GM19239 (cell line): ENCODE data around the gene SERPINB1.
"Not testable (repeated sequence)": the region's sequence is repeated elsewhere in the genome, so short reads cannot be mapped to it uniquely, and the experiment has no call there.

Experiments
- DNase-seq: peaks from one replicate; pipeline ENCODE4 v3.0.0; 2011; ENCODE audit warnings: low spot score; ENCODE audit not compliant: insufficient read length
- FAIRE-seq: peaks from 2 replicates; lab custom pipeline; 2011; peaks lifted over from hg19 to GRCh38; lab: Jason Lieb, UNC

The SERPINB1 gene

DNA sequence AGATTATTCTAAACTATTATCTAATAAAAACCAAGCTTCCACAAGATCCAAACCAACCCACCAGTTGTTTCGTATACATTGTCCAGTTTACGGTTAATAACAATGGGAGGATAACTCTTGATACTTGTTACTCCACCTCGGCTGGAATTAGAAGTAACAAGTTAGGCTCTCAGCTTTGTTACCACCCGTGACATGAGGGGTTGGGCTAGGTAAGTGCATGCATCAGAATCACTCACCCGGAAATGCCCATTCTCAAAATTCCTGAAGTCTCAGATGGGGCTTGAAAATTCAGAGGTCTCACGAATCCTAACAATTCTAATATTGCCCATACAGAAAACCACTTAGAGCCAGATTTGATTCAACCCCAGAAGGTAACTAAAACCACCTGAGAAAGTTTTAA, 27.0 kb upstream of the SERPINB1 start:
- DNase-seq, result no peak
- peak; percentile 66 for FAIRE-seq

DNA sequence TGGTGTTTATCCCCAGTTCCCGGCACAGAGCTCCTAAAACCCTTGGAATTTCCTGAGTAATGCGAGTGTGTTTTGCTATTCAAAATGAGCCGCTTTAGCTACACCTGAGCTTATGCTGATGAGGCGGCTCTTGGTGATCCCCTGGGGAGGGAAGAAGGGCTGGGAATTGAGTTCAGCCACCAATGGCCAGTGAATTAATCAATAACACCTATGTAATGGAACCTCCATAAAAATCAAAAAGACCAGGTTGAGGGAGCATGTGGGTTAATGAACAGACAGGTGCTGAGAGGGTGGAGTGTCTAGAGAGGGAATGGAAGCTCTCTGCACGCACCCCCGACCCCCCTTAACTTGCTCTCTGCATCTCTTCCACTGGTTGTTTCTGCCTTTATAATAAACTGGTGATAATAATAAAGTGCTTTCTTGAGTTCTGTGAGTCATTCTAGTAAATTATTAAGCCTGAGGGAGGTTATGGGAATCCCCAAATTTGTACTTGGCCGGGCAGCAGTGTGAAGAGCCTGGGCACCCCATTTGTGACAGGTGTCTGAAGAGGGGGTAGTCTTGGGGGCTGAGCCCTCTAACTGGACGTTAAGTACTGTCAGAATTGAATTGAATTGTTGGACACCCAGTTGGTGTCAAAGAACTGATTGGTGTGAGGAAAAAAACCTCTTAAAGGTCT, 24.6 kb upstream of the SERPINB1 start:
- DNase-seq, result no peak

GRCh38 chr6:2865694-2866151, 24.1 kb upstream of the SERPINB1 start:
- DNase-seq, result no peak

More for the DNA sequence above, 24.6 kb upstream of the SERPINB1 start:
- FAIRE-seq, result peak; percentile 94

DNA sequence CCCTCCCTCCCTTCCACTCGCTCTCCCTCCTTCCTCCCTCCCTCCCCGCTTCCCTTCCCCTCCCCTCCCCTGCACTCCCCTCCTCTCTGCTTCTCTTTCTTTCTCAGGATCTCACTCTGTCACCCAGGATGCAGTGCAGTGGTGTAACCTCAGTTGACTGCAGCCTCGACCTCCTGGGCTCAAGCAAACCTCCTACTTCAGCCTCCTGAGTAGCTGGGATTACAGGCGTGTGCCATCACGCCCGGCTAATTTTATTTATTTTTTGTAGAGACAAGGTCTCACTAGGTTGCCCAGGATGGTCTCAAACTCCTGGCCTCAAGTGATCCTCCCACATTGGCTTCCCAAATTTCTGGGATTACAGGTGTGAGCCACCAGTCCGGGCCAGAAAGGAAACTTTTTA, 23.6 kb upstream of the SERPINB1 start:
- no peak for DNase-seq
- no peak for FAIRE-seq

More at GRCh38 chr6:2865694-2866151, 24.1 kb upstream of the SERPINB1 start:
- peak; percentile 54 for FAIRE-seq

DNA sequence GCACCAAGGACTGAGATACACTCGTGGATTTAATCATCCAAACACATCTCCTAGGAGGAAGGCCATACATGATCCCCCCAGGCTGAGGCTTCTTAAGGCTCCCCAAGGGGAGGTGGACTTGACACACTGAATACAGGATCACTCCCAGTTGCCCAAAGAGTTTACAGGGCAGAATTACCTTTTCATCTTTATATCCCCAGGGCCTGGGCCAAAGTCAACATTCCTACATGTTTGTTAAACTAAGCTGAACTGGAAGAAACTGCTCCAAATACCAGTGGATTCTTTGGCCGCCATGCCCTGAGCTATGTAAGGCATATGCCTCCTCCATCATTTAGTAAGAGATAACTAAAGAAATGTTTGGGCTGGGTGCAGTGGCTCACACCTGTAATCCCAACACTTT, 22.2 kb upstream of the SERPINB1 start:
- FAIRE-seq (peak; percentile 47), DNase-seq (no peak)

- DNase-seq, result no peak
- FAIRE-seq, result peak; percentile 93
Measured at GRCh38 chr6:2862712-2863181, 21.1 kb upstream of the SERPINB1 start.

DNA sequence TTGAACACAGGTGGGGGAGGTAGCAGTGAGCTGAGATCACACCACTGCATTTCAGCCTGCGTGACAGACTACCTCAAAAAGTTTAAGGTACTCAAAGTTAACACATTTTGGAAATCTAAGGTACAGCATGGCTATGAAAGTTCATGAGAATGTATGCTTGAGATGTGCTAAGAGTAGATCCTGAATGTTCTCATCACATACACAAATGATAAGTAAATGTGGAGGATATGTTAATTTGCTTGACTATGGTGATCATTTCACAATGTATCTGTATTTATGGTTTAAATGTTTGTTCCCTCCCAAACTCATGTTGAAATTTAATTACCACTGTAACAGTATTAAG, 20.1 kb upstream of the SERPINB1 start:
- DNase-seq (no peak), FAIRE-seq (no peak)

DNA sequence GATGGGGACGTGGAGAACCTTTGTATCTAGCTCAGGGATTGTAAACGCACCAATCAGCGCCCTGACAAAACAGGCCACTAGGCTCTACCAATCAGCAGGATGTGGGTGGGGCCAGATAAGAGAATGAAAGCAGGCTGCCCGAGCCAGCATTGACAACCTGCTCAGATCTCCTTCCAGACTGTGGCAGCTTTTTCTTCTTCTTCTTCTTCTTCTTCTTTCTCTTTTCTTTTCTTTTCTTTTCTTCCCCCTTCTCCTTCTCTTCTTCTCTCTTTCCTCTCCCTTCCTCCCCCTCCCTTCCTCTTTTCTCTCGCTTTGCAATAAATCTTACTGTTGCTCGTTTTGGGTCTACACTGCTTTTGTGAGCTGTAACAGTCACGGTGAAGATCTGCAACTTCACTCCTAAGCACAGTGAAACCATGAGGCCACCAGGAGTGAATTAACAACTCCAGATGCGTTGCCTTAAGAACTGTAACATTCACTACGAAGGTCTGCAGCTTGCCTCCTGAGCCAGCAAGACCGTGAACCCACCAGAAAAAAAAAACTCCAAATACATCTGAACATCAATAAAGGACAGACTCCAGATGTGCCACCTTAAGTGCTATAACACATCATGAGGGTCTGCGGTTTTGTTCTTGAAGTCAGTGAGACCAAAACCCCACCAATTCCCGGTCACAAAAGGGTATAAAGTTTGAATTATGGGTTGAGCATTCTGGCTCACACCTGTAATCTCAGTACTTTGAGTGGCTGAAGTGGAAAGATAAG, 19.6 kb upstream of the SERPINB1 start:
- DNase-seq (no peak), FAIRE-seq (peak; percentile 84)

DNA sequence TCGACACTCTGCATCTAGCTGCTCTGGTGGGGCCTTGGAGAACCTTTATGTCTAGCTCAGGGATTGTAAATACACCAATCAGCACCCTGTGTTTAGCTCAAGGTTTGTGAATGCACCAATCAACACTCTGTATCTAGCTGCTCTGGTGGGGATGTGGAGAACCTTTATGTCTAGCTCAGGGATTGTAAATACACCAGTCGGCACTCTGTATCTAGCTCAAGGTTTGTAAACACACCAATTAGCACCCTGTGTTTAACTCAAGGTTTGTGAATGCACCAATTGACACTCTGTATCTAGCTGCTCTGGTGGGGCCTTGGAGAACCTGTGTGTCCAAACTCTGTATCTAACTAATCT, 19.0 kb upstream of the SERPINB1 start:
- FAIRE-seq, DNase-seq: not testable (repeated sequence)

DNA sequence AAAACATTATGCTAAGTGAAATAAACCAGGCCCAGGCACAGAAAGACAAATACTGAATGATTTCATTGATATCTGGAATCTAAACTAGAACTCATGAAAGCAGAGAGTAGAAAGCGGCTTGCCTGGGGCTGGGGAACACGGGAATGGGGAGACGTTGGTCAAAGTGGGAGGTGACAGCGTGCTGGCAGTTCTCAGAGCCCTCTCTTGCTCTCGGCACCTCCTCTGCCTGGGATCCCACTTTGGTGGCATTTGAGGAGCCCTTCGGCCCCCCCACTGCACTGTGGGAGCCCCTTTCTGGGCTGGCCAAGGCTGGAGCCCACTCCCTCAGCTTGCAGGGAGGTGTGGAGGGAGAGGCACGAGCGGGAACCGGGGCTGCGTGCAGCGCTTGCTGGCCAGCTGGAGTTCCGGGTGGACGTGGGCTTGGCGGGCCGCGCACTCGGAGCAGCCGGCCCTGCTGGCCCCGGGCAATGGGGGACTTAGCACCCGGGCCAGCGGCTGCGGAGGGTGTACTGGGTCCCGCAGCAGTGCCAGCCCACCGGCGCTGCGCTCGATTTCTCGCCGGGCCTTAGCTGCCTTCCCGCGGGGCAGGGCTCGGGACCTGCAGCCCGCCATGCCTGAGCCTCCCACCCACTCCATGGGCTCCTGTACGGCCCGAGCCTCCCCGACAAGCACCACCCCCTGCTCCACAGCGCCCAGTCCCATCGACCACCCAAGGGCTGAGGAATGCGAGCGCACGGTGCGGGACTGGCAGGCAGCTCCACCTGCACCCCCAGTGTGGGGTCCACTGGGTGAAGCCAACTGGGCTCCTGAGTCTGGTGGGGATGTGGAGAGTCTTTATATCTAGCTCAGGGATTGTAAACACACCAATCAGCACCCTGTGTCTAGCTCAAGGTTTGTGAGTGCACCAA, 18.4 kb upstream of the SERPINB1 start:
- not testable (repeated sequence) for DNase-seq, FAIRE-seq

DNA sequence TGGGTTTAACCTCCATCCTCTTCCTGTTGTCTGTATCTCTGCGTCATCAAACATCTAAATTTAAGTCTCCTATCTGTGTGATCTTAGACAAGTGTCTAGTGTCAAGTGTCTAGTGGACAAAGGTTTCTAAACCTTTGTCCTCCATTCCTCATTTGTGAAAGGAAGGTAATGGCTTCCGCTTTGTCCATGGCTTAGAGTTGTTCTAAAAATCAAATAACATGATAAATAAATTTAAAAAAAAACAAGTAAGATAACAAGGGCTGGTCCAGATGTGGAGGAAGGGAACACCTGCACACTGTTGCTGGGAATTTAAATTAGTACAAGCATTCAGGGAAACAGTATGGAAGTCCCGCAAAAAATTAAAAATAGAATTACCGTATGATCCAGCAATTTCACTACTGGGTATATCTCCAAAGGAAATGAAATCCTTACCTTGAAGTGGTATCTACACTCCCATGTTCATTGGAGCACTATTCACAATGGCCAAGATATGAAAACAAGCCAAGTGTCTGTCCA, 17.6 kb upstream of the SERPINB1 start:
- FAIRE-seq (peak; percentile 62), DNase-seq (no peak)

DNA sequence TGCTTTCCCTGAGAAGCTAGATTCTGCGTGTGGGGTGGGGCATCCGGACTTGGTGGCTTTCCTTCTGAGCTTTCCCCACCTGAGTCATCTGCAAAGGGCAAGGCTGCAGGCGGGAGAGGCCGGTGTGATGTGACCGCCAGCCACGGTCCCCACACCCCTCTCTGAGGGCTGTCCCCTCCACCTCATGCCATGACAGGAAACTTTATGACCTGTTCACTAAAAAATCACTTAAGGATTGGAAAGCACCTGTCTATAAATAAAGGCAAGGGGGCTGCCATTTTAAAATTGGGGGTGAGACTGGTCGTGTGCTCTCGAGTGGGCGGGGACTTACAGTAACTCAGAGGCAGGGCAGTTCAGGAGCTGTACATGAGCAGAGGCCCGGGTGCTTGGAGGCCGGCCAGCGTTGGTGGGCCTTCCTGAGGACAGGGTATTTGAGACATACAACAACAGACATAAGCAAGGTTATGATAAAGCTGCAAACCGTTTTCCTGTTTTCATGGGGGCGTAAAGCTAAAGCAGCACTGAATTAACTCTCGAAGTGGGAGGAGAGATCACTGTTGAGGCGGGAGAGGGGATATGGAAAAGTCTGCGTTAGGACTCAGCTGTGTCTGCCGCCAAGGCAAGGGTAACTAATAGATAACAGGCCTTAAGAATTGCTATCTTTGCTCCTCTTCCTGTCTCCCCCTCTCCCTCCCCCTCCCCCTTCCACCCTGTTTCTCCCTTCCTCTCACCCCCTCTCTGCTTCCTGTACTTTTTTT, 16.1 kb upstream of the SERPINB1 start:
- no peak for DNase-seq
- FAIRE-seq, result peak; percentile 88

DNA sequence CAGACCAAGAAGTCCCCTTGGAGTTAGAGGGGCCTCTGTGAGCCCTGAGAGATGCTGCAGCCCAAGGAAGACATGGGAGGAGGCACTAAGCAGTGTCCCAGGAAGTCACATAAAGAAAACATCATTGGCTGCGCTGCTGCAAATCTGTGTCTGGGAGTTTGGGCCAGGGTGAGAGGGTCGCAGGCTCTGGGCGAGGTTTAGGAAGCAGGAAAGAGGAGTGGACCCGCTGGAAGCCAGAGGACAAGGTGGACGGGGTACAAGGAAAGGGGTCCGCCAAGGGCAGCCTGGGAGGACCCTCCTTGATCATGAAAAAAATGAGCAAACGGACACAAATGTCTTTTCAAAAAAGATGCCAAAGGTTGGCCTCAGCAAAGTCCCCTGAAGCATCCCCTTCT, 15.5 kb upstream of the SERPINB1 start:
- FAIRE-seq (no peak), DNase-seq (no peak)

GRCh38 chr6:2855061-2855519, 13.4 kb upstream of the SERPINB1 start:
- FAIRE-seq (peak; percentile 26), DNase-seq (no peak)

GRCh38 chr6:2854396-2854982, 12.8 kb upstream of the SERPINB1 start:
- FAIRE-seq (peak; percentile 21), DNase-seq (no peak)

DNA sequence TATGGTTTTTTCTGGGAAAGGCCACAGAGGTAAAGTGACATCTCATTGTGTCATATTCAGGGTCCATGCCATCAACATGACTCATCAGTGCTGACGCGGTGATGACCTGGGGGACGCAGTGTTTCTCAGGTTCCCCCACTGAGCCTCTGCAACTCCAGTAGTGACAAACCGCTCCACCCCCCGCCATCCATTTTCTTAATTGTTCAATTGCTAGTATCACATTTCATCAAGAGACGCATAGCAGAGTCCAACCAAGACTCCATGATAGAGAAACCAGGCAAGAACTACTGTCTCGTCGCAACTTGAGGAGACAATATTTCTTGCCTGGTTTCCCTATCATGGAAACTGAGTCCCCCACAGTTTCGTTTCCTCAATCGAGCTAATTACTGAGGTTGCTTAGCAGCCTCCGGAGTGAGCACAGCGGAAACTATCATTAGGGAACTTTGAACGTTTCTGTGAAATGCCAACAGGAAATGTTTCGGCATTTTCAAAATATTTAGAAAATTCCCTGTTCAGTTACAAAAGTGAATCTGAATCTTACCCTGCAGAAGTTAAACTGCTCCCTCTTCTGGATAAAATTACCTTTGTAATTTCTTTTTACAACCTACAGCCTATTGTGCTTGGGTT, 12.2 kb upstream of the SERPINB1 start:
- no peak for DNase-seq
- FAIRE-seq, result peak; percentile 72

DNA sequence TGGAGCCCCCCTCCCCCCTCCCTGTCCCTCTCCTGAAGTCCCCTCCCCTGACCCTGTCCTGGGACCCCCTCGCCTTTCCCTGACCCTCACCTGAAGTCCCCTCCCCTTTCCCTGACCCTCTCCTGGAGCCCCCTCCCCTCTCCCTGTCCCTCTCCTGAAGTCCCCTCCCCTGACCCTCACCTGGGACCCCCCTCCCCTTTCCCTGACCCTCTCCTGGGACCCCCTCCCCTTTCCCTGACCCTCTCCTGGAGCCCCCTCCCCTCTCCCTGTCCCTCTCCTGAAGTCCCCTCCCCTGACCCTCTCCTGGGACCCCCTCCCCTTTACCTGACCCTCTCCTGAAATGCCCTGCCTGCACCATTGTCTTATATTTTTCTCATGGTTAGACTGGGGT, 11.7 kb upstream of the SERPINB1 start:
- FAIRE-seq, DNase-seq: not testable (repeated sequence)

DNA sequence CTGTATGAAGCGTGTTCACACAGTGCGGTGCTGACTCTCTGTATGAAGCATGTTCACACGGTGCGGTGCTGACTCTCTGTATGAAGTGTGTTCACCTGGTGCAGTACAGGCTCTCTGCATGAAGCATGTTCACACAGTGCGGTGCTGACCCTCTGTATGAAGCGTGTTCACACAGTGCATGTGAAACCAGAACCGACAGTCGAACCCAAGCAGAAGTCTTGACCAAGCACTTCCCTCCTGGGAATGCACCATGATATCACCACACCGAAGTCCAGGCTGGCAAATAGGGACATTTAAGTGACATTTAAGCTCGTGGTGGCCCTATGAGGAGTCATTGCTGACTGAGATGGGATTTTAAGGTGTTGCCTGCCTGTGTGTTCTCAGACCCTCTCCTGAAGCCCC, 11.3 kb upstream of the SERPINB1 start:
- FAIRE-seq, result no peak
- DNase-seq, result no peak

DNA sequence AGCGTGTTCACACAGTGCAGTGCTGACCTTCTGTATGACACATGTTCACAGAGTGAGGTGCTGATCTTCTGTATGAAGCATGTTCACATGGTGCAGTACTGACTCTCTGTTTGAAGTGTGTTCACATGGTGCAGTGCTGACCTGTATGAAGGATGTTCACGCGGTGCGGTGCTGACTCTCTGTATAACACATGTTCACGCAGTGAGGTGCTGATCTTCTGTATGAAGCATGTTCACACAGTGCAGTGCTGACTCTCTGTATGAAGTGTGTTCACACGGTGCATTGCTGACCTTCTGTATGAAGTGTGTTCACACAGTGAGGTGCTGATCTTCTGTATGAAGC, 10.8 kb upstream of the SERPINB1 start:
- DNase-seq, result no peak
- no peak for FAIRE-seq
